PFSK-1 (cell line): ENCODE results near the gene TBC1D22B.

Experiments used
- FOXP2 ChIP-seq: optimal IDR thresholded peaks from 2 replicates; pipeline ENCODE3; 2011; ENCODE audit warnings: borderline replicate concordance, control low read depth, inconsistent platforms; ENCODE audit not compliant: insufficient read depth; ENCODE audit errors: extremely low read length, extremely low read depth
- POLR2AphosphoS5 ChIP-seq: IDR thresholded peaks from 2 replicates; pipeline ENCODE4 v1.6.1; 2012; ENCODE audit warnings: low read depth, mild to moderate bottlenecking, control low read depth, low read length, moderate library complexity
- REST ChIP-seq, 2 experiments: IDR thresholded peaks; 2 replicates each; pipeline versions ENCODE4 v1.6.1 to v1.8.0; 2011 to 2012; ENCODE audit warnings: low read depth in 2 of 2, low read length in 2 of 2, control low read depth in 1 of 2, inconsistent platforms in 1 of 2, mild to moderate bottlenecking in 1 of 2, moderate library complexity in 1 of 2; ENCODE audit not compliant: insufficient read depth in 1 of 2
- SIN3A ChIP-seq: IDR thresholded peaks from 2 replicates; pipeline ENCODE4 v1.6.1; 2012; ENCODE audit warnings: mild to moderate bottlenecking, low read length, moderate library complexity, borderline replicate concordance; ENCODE audit not compliant: insufficient read depth
- TAF1 ChIP-seq: IDR thresholded peaks from 2 replicates; pipeline ENCODE4 v1.6.1; 2012; ENCODE audit warnings: low read length, control low read depth, borderline replicate concordance; ENCODE audit not compliant: insufficient read depth

TBC1D22B gene

GRCh38 chr6:37241131-37241530 is 16.4 kb upstream of the TBC1D22B start:
- TF ChIP-seq SIN3A (no peak), TAF1 (no peak), POLR2AphosphoS5 (no peak), FOXP2 (no peak), REST (IDR thresholded peaks at IDR 0.05; ENCODE audit: insufficient read depth in 1 of 2, low read depth in 2 of 2, low read length in 2 of 2) (no peak)

- TF ChIP-seq TAF1 (no peak), POLR2AphosphoS5 (no peak), SIN3A (no peak), FOXP2 (no peak), REST (IDR thresholded peaks at IDR 0.05; ENCODE audit: insufficient read depth in 1 of 2, low read depth in 2 of 2, low read length in 2 of 2) (no peak)
Observed at GRCh38 chr6:37241775-37242428, 15.7 kb upstream of the TBC1D22B start.

- no peak for TF ChIP-seq POLR2AphosphoS5
- TF ChIP-seq TAF1, result peak; percentile 22; the same call in 1 of the 2 replicates
Observed at GRCh38 chr6:37242429-37243052, 15.0 kb upstream of the TBC1D22B start.

- TF ChIP-seq SIN3A (no peak), POLR2AphosphoS5 (no peak), FOXP2 (no peak), TAF1 (no peak), REST (IDR thresholded peaks at IDR 0.05; ENCODE audit: insufficient read depth in 1 of 2, low read depth in 2 of 2, low read length in 2 of 2) (no peak)
Observed at GRCh38 chr6:37243131-37243815, 14.3 kb upstream of the TBC1D22B start.

GRCh38 chr6:37243816-37244370 is 13.7 kb upstream of the TBC1D22B start:
- TF ChIP-seq POLR2AphosphoS5 (no peak), REST (IDR thresholded peaks at IDR 0.05; ENCODE audit: insufficient read depth in 1 of 2, low read depth in 2 of 2, low read length in 2 of 2) (no peak), SIN3A (no peak), TAF1 (no peak), FOXP2 (no peak)
